ENCODE results near the gene CLBA1. TPM values are rescaled to one million over a fixed set of nuclear protein-coding genes. Genes with fewer than 3 reads are reported as not detected.
"Not testable (repeated sequence)": the region's sequence is repeated elsewhere in the genome, so short reads cannot be mapped to it uniquely, and the experiment has no call there.

CLBA1 gene
- total and polyA plus RNA-seq, 2 experiments from 2014 or later, result 1.6 to 1.8 TPM

DNA sequence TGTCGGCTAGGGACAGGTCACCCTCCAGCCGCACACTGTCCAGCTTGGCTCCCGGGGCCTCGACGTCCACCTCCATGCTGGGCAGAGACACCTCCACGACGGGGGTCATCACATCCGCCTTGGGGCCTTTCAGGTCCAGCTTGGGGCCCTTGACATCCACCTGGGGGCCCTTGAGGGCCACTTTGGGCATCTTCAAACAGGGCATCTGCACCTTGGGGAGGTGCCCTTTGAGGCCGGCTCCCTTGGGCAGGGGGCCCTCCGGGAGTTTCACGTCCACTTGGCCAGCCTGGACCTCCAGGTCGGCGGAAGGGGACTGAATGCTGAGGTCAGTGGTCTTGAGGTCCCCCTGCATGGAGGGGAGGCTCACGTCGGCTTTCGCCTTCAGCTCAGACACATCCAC is 43.0 kb upstream of the CLBA1 start (continued):
- TF ChIP-seq, protein P1, sequence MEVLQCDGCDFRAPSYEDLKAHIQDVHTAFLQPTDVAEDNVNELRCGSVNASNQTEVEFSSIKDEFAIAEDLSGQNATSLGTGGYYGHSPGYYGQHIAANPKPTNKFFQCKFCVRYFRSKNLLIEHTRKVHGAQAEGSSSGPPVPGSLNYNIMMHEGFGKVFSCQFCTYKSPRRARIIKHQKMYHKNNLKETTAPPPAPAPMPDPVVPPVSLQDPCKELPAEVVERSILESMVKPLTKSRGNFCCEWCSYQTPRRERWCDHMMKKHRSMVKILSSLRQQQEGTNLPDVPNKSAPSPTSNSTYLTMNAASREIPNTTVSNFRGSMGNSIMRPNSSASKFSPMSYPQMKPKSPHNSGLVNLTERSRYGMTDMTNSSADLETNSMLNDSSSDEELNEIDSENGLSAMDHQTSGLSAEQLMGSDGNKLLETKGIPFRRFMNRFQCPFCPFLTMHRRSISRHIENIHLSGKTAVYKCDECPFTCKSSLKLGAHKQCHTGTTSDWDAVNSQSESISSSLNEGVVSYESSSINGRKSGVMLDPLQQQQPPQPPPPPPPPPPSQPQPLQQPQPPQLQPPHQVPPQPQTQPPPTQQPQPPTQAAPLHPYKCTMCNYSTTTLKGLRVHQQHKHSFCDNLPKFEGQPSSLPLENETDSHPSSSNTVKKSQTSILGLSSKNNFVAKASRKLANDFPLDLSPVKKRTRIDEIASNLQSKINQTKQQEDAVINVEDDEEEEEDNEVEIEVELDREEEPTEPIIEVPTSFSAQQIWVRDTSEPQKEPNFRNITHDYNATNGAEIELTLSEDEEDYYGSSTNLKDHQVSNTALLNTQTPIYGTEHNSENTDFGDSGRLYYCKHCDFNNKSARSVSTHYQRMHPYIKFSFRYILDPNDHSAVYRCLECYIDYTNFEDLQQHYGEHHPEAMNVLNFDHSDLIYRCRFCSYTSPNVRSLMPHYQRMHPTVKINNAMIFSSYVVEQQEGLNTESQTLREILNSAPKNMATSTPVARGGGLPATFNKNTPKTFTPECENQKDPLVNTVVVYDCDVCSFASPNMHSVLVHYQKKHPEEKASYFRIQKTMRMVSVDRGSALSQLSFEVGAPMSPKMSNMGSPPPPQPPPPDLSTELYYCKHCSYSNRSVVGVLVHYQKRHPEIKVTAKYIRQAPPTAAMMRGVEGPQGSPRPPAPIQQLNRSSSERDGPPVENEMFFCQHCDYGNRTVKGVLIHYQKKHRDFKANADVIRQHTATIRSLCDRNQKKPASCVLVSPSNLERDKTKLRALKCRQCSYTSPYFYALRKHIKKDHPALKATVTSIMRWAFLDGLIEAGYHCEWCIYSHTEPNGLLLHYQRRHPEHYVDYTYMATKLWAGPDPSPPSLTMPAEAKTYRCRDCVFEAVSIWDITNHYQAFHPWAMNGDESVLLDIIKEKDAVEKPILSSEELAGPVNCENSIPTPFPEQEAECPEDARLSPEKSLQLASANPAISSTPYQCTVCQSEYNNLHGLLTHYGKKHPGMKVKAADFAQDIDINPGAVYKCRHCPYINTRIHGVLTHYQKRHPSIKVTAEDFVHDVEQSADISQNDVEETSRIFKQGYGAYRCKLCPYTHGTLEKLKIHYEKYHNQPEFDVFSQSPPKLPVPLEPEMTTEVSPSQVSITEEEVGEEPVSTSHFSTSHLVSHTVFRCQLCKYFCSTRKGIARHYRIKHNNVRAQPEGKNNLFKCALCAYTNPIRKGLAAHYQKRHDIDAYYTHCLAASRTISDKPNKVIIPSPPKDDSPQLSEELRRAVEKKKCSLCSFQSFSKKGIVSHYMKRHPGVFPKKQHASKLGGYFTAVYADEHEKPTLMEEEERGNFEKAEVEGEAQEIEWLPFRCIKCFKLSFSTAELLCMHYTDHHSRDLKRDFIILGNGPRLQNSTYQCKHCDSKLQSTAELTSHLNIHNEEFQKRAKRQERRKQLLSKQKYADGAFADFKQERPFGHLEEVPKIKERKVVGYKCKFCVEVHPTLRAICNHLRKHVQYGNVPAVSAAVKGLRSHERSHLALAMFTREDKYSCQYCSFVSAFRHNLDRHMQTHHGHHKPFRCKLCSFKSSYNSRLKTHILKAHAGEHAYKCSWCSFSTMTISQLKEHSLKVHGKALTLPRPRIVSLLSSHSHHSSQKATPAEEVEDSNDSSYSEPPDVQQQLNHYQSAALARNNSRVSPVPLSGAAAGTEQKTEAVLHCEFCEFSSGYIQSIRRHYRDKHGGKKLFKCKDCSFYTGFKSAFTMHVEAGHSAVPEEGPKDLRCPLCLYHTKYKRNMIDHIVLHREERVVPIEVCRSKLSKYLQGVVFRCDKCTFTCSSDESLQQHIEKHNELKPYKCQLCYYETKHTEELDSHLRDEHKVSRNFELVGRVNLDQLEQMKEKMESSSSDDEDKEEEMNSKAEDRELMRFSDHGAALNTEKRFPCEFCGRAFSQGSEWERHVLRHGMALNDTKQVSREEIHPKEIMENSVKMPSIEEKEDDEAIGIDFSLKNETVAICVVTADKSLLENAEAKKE (CRISPR knock-in tag; IDR thresholded peaks at IDR 0.05), result no peak
- no peak for TF ChIP-seq NANOG (IDR thresholded peaks at IDR 0.05; ENCODE audit: borderline replicate concordance)

DNA sequence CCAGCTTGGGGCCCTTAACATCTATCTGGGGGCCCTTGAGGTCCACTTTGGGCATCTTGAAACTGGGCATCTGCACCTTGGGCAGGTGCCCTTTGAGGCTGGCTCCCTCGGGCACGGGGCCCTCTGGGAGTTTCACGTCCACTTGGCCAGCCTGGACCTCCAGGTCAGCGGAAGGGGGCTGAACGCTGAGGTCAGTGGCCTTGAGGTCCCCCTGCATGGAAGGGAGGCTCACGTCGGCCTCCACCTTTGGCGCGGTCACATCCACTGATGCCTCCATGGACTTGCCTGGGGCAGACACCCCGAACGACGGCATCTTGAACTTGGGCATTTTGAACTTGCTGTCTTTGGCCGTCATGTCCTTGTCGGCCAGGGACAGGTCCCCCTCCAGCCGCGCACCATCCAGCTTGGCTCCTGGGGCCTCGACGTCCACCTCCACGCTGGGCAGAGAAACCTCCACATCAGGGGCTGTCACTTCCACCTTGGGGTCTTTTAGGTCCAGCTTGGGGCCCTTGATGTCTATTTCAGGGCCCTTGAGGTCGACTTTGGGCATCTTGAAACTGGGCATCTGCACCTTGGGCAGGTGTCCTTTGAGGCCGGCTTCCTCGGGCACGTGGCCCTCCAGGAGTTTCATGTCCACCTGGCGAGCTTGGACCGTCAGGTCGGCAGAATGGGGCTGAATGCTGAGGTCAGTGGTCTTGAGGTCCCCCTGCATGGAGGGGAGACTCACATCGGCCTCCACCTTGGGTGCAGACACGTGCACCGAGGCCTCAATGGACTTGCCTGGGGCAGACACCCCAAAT is 42.2 kb upstream of the CLBA1 start:
- H3K27ac Mint-ChIP-seq; H3K4me2 ChIP-seq; H3K4me3 Mint-ChIP-seq; H3K27me3 ChIP-seq (ENCODE audit: insufficient read depth); H3F3A ChIP-seq (replicated peaks; ENCODE audit: low read depth); H3K79me2 ChIP-seq (replicated peaks; ENCODE audit: insufficient read depth); H3K36me3 Mint-ChIP-seq (ENCODE audit: low read depth); H3K36me3 ChIP-seq (ENCODE audit: insufficient read depth); H4K20me1 ChIP-seq (replicated peaks; ENCODE audit: insufficient read depth); H3K27ac ChIP-seq (ENCODE audit: low read depth); H3K4me1 Mint-ChIP-seq; H2AFZ ChIP-seq; H3K9me2 ChIP-seq (ENCODE audit: insufficient read depth); H3K4me3 ChIP-seq; H3K4me1 ChIP-seq (ENCODE audit: insufficient read depth); DNase-seq (ENCODE audit: low spot score); ATAC-seq: not testable (repeated sequence)
- Mint-ChIP-seq H3K27me3 (ENCODE audit: insufficient read depth, low read depth, poor library complexity) (peaks cover 17% of the 10 kb centered on the region), H3K9me3 (peaks cover 22% of the 10 kb centered on the region; the same call in 2 of the 3 replicates)

DNA sequence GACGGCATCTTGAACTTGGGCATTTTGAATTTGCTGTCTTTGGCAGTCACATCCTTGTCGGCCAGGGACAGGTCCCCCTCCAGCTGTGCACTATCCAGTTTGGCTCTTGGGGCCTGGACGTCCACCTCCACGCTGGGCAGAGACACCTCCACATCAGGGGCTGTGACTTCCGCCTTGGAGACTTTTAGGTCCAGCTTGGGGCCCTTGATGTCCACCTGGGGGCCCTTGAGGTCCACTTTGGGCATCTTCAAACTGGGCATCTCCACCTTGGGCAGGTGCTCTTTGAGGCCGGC is 41.6 kb upstream of the CLBA1 start:
- H3K36me3 Mint-ChIP-seq (ENCODE audit: low read depth); H3K4me3 Mint-ChIP-seq; H3K36me3 ChIP-seq (ENCODE audit: insufficient read depth); H3F3A ChIP-seq (replicated peaks; ENCODE audit: low read depth); H3K9me2 ChIP-seq (ENCODE audit: insufficient read depth); H4K20me1 ChIP-seq (replicated peaks; ENCODE audit: insufficient read depth); H3K4me1 Mint-ChIP-seq; DNase-seq (ENCODE audit: low spot score); H3K79me2 ChIP-seq (replicated peaks; ENCODE audit: insufficient read depth); ATAC-seq; H3K4me3 ChIP-seq; H2AFZ ChIP-seq; H3K4me2 ChIP-seq; H3K4me1 ChIP-seq (ENCODE audit: insufficient read depth); H3K27ac ChIP-seq (ENCODE audit: low read depth); H3K27me3 ChIP-seq (ENCODE audit: insufficient read depth); H3K27ac Mint-ChIP-seq: not testable (repeated sequence)
- Mint-ChIP-seq H3K27me3 (ENCODE audit: insufficient read depth, low read depth, poor library complexity) (peaks cover 15% of the 10 kb centered on the region), H3K9me3 (peaks cover 23% of the 10 kb centered on the region; the same call in 2 of the 3 replicates)

DNA sequence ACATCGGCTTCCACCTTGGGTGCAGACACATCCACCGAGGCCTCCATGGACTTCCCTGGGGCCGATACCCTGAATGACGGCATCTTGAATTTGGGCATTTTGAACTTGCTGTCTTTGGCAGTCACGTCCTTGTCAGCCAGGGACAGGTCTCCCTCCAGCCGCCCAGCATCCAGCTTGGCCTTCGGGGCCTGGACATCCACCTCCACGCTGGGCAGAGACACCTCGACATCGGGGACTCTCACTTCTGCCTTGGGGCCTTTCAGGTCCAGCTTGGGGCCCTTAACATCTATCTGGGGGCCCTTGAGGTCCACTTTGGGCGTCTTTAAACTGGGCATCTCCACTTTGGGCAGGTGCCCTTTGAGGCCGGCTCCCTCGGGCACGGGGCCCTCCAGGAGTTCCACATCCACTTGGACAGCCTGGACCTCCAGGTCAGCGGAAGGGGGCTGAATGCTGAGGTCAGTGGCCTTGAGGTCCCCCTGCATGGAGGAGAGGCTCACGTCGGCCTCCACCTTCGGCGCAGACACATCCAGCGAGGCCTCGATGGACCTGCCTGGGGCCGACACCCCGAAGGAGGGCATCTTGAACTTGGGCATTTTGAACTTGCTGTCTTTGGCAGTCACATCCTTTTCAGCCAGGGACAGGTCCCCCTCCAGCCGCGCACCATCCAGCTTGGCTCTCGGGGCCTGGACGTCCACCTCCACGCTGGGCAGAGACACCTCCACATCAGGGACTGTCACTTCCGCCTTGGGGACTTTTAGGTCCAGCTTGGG is 41.0 kb upstream of the CLBA1 start:
- not testable (repeated sequence) for ATAC-seq; H3K27ac ChIP-seq (ENCODE audit: low read depth); H3K4me1 ChIP-seq (ENCODE audit: insufficient read depth); H3K4me2 ChIP-seq; H3K4me3 ChIP-seq; H3K27me3 Mint-ChIP-seq (ENCODE audit: insufficient read depth, low read depth, poor library complexity); H3K36me3 Mint-ChIP-seq (ENCODE audit: low read depth); H3K79me2 ChIP-seq (replicated peaks; ENCODE audit: insufficient read depth); H3F3A ChIP-seq (replicated peaks; ENCODE audit: low read depth); H4K20me1 ChIP-seq (replicated peaks; ENCODE audit: insufficient read depth); H3K4me3 Mint-ChIP-seq; H3K27ac Mint-ChIP-seq; H3K4me1 Mint-ChIP-seq; DNase-seq (ENCODE audit: low spot score); H3K9me2 ChIP-seq (ENCODE audit: insufficient read depth); H2AFZ ChIP-seq; H3K36me3 ChIP-seq (ENCODE audit: insufficient read depth); H3K27me3 ChIP-seq (ENCODE audit: insufficient read depth)
- peaks cover 26% of the 10 kb centered on the region; the same call in 2 of the 3 replicates for H3K9me3 Mint-ChIP-seq

DNA sequence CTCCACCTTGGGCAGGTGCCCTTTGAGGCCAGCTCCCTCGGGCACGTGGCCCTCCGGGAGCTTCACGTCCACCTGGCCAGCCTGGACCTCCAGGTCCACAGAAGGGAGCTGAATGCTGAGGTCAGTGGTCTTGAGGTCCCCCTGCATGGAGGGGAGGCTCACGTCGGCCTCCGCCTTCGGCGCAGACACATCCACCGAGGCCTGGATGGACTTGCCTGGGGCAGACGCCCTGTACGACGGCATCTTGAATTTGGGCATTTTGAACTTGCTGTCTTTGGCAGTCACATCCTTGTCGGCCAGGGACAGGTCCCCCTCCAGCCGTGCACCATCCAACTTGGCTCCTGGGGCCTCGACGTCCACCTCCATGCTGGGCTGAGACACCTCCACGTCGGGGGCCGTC is 40.3 kb upstream of the CLBA1 start:
- H3K4me3 ChIP-seq; H3K4me3 Mint-ChIP-seq; ATAC-seq; H2AFZ ChIP-seq; H3K4me1 Mint-ChIP-seq; H3K79me2 ChIP-seq (replicated peaks; ENCODE audit: insufficient read depth); H4K20me1 ChIP-seq (replicated peaks; ENCODE audit: insufficient read depth); H3K4me2 ChIP-seq; H3K27ac ChIP-seq (ENCODE audit: low read depth); H3F3A ChIP-seq (replicated peaks; ENCODE audit: low read depth); H3K9me2 ChIP-seq (ENCODE audit: insufficient read depth); H3K27ac Mint-ChIP-seq; DNase-seq (ENCODE audit: low spot score); H3K36me3 Mint-ChIP-seq (ENCODE audit: low read depth); H3K36me3 ChIP-seq (ENCODE audit: insufficient read depth); H3K4me1 ChIP-seq (ENCODE audit: insufficient read depth); H3K27me3 ChIP-seq (ENCODE audit: insufficient read depth); H3K27me3 Mint-ChIP-seq (ENCODE audit: insufficient read depth, low read depth, poor library complexity): not testable (repeated sequence)
- H3K9me3 Mint-ChIP-seq, result peaks cover 26% of the 10 kb centered on the region; the same call in 2 of the 3 replicates

Measured in GM23338 (cell line).